WTC11 (cell line): ENCODE data around the gene MYPN. TPM values are rescaled to one million over a fixed set of nuclear protein-coding genes. Genes with fewer than 3 reads are reported as not detected.

Source experiments
- ATAC-seq: fragments of 200-7000 bp; cut with Tn5 transposase; 2 replicates; pipeline ENCODE4 v1.10.0; 2021; ENCODE audit warnings: mild to moderate bottlenecking, moderate library complexity
- CTCF ChIA-PET: fragments of 300-600 bp; sonication (Branson Sonifier 250); formaldehyde crosslinking; loops from one replicate; lab custom pipeline; 2021; ENCODE audit warnings: antibody characterized with exemption; lab: Charles Lee
- POLR2A ChIA-PET: fragments of 350-600 bp; sonication (Branson Sonifier 250); formaldehyde crosslinking; loops from one replicate; lab custom pipeline; 2021; ENCODE audit warnings: antibody characterized with exemption; lab: Charles Lee
- DNase-seq: peaks from one replicate; pipeline ENCODE4 v3.0.0; 2021; ENCODE audit warnings: low spot score
- H3K27ac Mint-ChIP-seq: 2 replicates; pipeline ENCODE4 v1.8.0; 2021; ENCODE audit warnings: mixed read lengths
- H3K27me3 Mint-ChIP-seq: 2 replicates; pipeline ENCODE4 v1.8.0; 2021; ENCODE audit warnings: low read depth, mild to moderate bottlenecking, moderate library complexity, mixed read lengths
- H3K36me3 Mint-ChIP-seq: 2 replicates; pipeline ENCODE4 v1.8.0; 2021; ENCODE audit warnings: mixed read lengths
- H3K4me1 Mint-ChIP-seq: 2 replicates; pipeline ENCODE4 v1.8.0; 2022; ENCODE audit warnings: mixed read lengths
- H3K4me3 Mint-ChIP-seq: 2 replicates; pipeline ENCODE4 v1.8.0; 2021; ENCODE audit warnings: mild to moderate bottlenecking, moderate library complexity, mixed read lengths
- H3K9me3 Mint-ChIP-seq: 2 replicates; pipeline ENCODE4 v1.8.0; 2021; ENCODE audit warnings: mixed read lengths
- CREB1 ChIP-seq: sonication (generic); formaldehyde crosslinking; IDR thresholded peaks from 2 replicates; pipeline ENCODE4 v1.8.0; 2023; ENCODE audit warnings: mild to moderate bottlenecking, missing genetic modification reagents
- CTCF ChIP-seq: fragments of 200-600 bp; IDR thresholded peaks from 2 replicates; pipeline ENCODE4 v1.8.0; 2022; ENCODE audit warnings: antibody characterized with exemption
- E2F1 ChIP-seq: sonication (generic); formaldehyde crosslinking; IDR thresholded peaks from 2 replicates; pipeline ENCODE4 v1.8.0; 2022; ENCODE audit warnings: mild to moderate bottlenecking, missing genetic modification reagents
- E2F5 ChIP-seq: sonication (generic); formaldehyde crosslinking; IDR thresholded peaks from 2 replicates; pipeline ENCODE4 v1.8.1; 2022; ENCODE audit warnings: mild to moderate bottlenecking, moderate library complexity, missing genetic modification reagents
- ELF4 ChIP-seq: sonication (generic); formaldehyde crosslinking; IDR thresholded peaks from 2 replicates; pipeline ENCODE4 v1.8.1; 2022; ENCODE audit warnings: low read depth, mild to moderate bottlenecking, moderate library complexity, missing genetic modification reagents
- ERG ChIP-seq: fragments of 250-450 bp; sonication (Bioruptor Pico); IDR thresholded peaks from 2 replicates; pipeline ENCODE4 v1.8.0; 2021; ENCODE audit warnings: mild to moderate bottlenecking
- ESRRA ChIP-seq: sonication (generic); formaldehyde crosslinking; IDR thresholded peaks from 2 replicates; pipeline ENCODE4 v1.8.1; 2022; ENCODE audit warnings: mild to moderate bottlenecking, missing genetic modification reagents, borderline replicate concordance
- HMGXB4 ChIP-seq: sonication (generic); formaldehyde crosslinking; IDR thresholded peaks from 2 replicates; pipeline ENCODE4 v1.8.1; 2023; ENCODE audit warnings: mild to moderate bottlenecking, moderate library complexity, missing genetic modification reagents
- IRF1 ChIP-seq: sonication (generic); formaldehyde crosslinking; IDR thresholded peaks from 2 replicates; pipeline ENCODE4 v1.8.0; 2023; ENCODE audit warnings: missing genetic modification reagents
- JUN ChIP-seq: sonication (generic); formaldehyde crosslinking; IDR thresholded peaks from 2 replicates; pipeline ENCODE4 v1.8.0; 2023; ENCODE audit warnings: mild to moderate bottlenecking, missing genetic modification reagents
- MAX ChIP-seq: sonication (generic); formaldehyde crosslinking; IDR thresholded peaks from 2 replicates; pipeline ENCODE4 v1.8.0; 2022; ENCODE audit warnings: mild to moderate bottlenecking, missing genetic modification reagents
- MXD4 ChIP-seq: fragments of 250-450 bp; sonication (Bioruptor Pico); IDR thresholded peaks from 2 replicates; pipeline ENCODE4 v1.8.0; 2021; ENCODE audit warnings: mild to moderate bottlenecking, moderate library complexity, borderline replicate concordance
- MYBL2 ChIP-seq: sonication (generic); formaldehyde crosslinking; IDR thresholded peaks from 2 replicates; pipeline ENCODE4 v1.8.1; 2023; ENCODE audit warnings: mild to moderate bottlenecking, moderate library complexity, missing genetic modification reagents
- NFATC4 ChIP-seq: fragments of 250-450 bp; sonication (Bioruptor Pico); IDR thresholded peaks from 2 replicates; pipeline ENCODE4 v1.9.0; 2021; ENCODE audit warnings: mild to moderate bottlenecking
- OVOL2 ChIP-seq: fragments of 250-450 bp; sonication (Bioruptor Pico); IDR thresholded peaks from 2 replicates; pipeline ENCODE4 v1.9.0; 2021; ENCODE audit warnings: mild to moderate bottlenecking, borderline replicate concordance
- RELA ChIP-seq: sonication (generic); formaldehyde crosslinking; IDR thresholded peaks from 2 replicates; pipeline ENCODE4 v1.8.1; 2022; ENCODE audit warnings: missing genetic modification reagents, mild to moderate bottlenecking, borderline replicate concordance
- RORB ChIP-seq: fragments of 250-450 bp; sonication (Bioruptor Pico); IDR thresholded peaks from 2 replicates; pipeline ENCODE4 v1.9.0; 2021; ENCODE audit warnings: mild to moderate bottlenecking
- SMAD4 ChIP-seq: sonication (generic); formaldehyde crosslinking; IDR thresholded peaks from 2 replicates; pipeline ENCODE4 v1.8.0; 2022; ENCODE audit warnings: mild to moderate bottlenecking, missing genetic modification reagents
- TCF7 ChIP-seq: sonication (generic); formaldehyde crosslinking; IDR thresholded peaks from 2 replicates; pipeline ENCODE4 v1.8.0; 2022; ENCODE audit warnings: mild to moderate bottlenecking, low read depth, missing genetic modification reagents, moderate library complexity
- TEAD4 ChIP-seq: sonication (generic); formaldehyde crosslinking; IDR thresholded peaks from 2 replicates; pipeline ENCODE4 v1.8.0; 2022; ENCODE audit warnings: mild to moderate bottlenecking, missing genetic modification reagents
- USF1 ChIP-seq: sonication (generic); formaldehyde crosslinking; IDR thresholded peaks from 2 replicates; pipeline ENCODE4 v1.8.0; 2022; ENCODE audit warnings: mild to moderate bottlenecking, missing genetic modification reagents
- ZMAT4 ChIP-seq: fragments of 250-450 bp; sonication (Bioruptor Pico); IDR thresholded peaks from 2 replicates; pipeline ENCODE4 v1.9.0; 2021; ENCODE audit warnings: mild to moderate bottlenecking
- ZNF671 ChIP-seq: fragments of 250-450 bp; sonication (Bioruptor Pico); IDR thresholded peaks from 2 replicates; pipeline ENCODE4 v1.8.0; 2021; ENCODE audit warnings: mild to moderate bottlenecking
- ZSCAN18 ChIP-seq: fragments of 250-450 bp; sonication (Bioruptor Pico); IDR thresholded peaks from 2 replicates; pipeline ENCODE4 v2.1.2; 2022; ENCODE audit warnings: mild to moderate bottlenecking, moderate library complexity
- total RNA-seq: library from RNA; stranded (reverse); gene quantifications from 3 replicates; pipeline ENCODE4 v1.2.3, GENCODE V29; 2021

The MYPN gene
- total RNA-seq, 1 experiment from 2014 or later = not detected

GRCh38 chr10:68088740-68089139, 20.5 kb upstream of the MYPN start:
- DNase-seq (no peak), ATAC-seq (no peak)
- peaks cover 18% of the 10 kb centered on the region for H3K4me1 Mint-ChIP-seq
- CTCF ChIA-PET = interaction anchor here (1.6 kb wide), 1 partner anchor 124 kb away, joined by 5 read pairs; no protein-coding TSS in a partner anchor
- H3K27ac Mint-ChIP-seq = no peak overlapping the region
- H3K27me3 Mint-ChIP-seq = no peaks in the 10 kb centered on the region
- H3K9me3 Mint-ChIP-seq = peaks cover 3% of the 10 kb centered on the region; the same call in 1 of the 2 replicates
- POLR2A ChIA-PET = no interaction called here
- H3K4me3 Mint-ChIP-seq = no peak overlapping the region
- no peaks in the 10 kb centered on the region for H3K36me3 Mint-ChIP-seq
- TF ChIP-seq CREB1 (no peak), TEAD4 (CRISPR knock-in tag) (no peak), ZNF671 (CRISPR knock-in tag) (no peak), USF1 (CRISPR knock-in tag) (no peak), JUN (CRISPR knock-in tag) (no peak), ERG (CRISPR knock-in tag) (no peak), MXD4 (no peak), E2F1 (no peak), ESRRA (no peak), HMGXB4 (CRISPR knock-in tag) (no peak)

GRCh38 chr10:68090586-68090985, 18.7 kb upstream of the MYPN start:
- H3K4me3 Mint-ChIP-seq = no peak overlapping the region
- no peak for TF ChIP-seq NFATC4
- no peak for TF ChIP-seq SMAD4 (CRISPR knock-in tag)
- TF ChIP-seq RORB (CRISPR knock-in tag) = no peak
- no peak for TF ChIP-seq E2F5 (CRISPR knock-in tag)
- TF ChIP-seq OVOL2 (CRISPR knock-in tag) = no peak
- no peak for TF ChIP-seq ELF4 (CRISPR knock-in tag)
- TF ChIP-seq MAX = no peak
- no peak for TF ChIP-seq CTCF
- no peak for TF ChIP-seq IRF1 (CRISPR knock-in tag)
- no peak for TF ChIP-seq TCF7 (CRISPR knock-in tag)
- no peak for TF ChIP-seq RELA
- no peak for TF ChIP-seq MYBL2 (CRISPR knock-in tag)
- TF ChIP-seq ZMAT4 (CRISPR knock-in tag) = no peak
- no peak for TF ChIP-seq ZSCAN18 (CRISPR knock-in tag)
- TF ChIP-seq, all 79 proteins: peak for 0
- no peaks in the 10 kb centered on the region for H3K27me3 Mint-ChIP-seq
- ATAC-seq (no peak), DNase-seq (no peak)
- no peaks in the 10 kb centered on the region for H3K36me3 Mint-ChIP-seq
- ChIA-PET CTCF (no interaction called here), POLR2A (interaction anchor here (0.6 kb wide), 1 partner anchor 241 kb away, joined by 4 read pairs; the partner anchor contains the start of gene HNRNPH3)
- H3K9me3 Mint-ChIP-seq = peaks cover 3% of the 10 kb centered on the region; the same call in 1 of the 2 replicates
- peaks cover 18% of the 10 kb centered on the region for H3K4me1 Mint-ChIP-seq
- no peak overlapping the region for H3K27ac Mint-ChIP-seq
